Esophagus muscularis mucosa (tissue), 4 donors: ENCODE results near the gene EXOC3L1. TPM values are rescaled to one million over a fixed set of nuclear protein-coding genes. Genes with fewer than 3 reads are reported as not detected.

Source experiments
- DNase-seq: peaks from one replicate; pipeline ENCODE4 v3.0.0-alpha.2; 2017; ENCODE audit errors: extremely low spot score
- H3K27ac ChIP-seq, 4 donors: fragments of 200-600 bp; sonication (generic); replicated peaks in 1 of 4; 1 replicate in 3 of 4; 2 replicates in 1 of 4; pipeline ENCODE4 v1.5.1; 2016 to 2019; ENCODE audit warnings: mild to moderate bottlenecking in 1 of 4
- H3K27me3 ChIP-seq, 4 donors: fragments of 200-600 bp; sonication (generic); one replicate each; pipeline versions ENCODE4 v1.5.1 to v1.6.0; 2016 to 2019
- H3K36me3 ChIP-seq, 4 donors: fragments of 200-600 bp; sonication (generic); one replicate each; pipeline ENCODE4 v1.5.1; 2016 to 2019
- H3K4me1 ChIP-seq, 4 donors: fragments of 200-600 bp; sonication (generic); one replicate each; pipeline ENCODE4 v1.5.1; 2016 to 2019
- H3K4me3 ChIP-seq, 4 donors: fragments of 200-600 bp; sonication (generic); 1 replicate in 2 of 4; 2 replicates in 2 of 4; pipeline ENCODE4 v1.5.1; 2016 to 2019; ENCODE audit warnings: mild to moderate bottlenecking in 4 of 4, moderate library complexity in 1 of 4
- H3K9me3 ChIP-seq, 4 donors: fragments of 200-600 bp; sonication (generic); 1 replicate in 3 of 4; 2 replicates in 1 of 4; pipeline ENCODE4 v1.5.1; 2016 to 2019
- CTCF ChIP-seq, 3 experiments: fragments of 200-600 bp in 2 of 3; fragments of 450-650 bp in 1 of 3; sonication (generic) in 2 of 3; IDR thresholded peaks; one replicate each; pipeline ENCODE4 v1.5.1; 2017 to 2019; ENCODE audit warnings: antibody characterized with exemption in 3 of 3, mild to moderate bottlenecking in 2 of 3, moderate library complexity in 1 of 3
- EP300 ChIP-seq: sonication (generic); formaldehyde crosslinking; IDR thresholded peaks from one replicate; pipeline ENCODE4 v1.6.1; 2017; ENCODE audit warnings: antibody characterized with exemption
- POLR2A ChIP-seq: fragments of 450-650 bp; IDR thresholded peaks from one replicate; pipeline ENCODE4 v1.6.1; 2017; ENCODE audit warnings: antibody characterized with exemption, moderate library complexity, mild to moderate bottlenecking, low read depth
- POLR2AphosphoS5 ChIP-seq, 2 donors: sonication (generic); formaldehyde crosslinking; IDR thresholded peaks; one replicate each; pipeline ENCODE4 v1.6.1; 2017; ENCODE audit warnings: antibody characterized with exemption in 2 of 2
- WGBS: methylation state at CpG from one replicate; pipeline ENCODE4 v1.1.5; 2018; 5-methylcytosine and 5-hydroxymethylcytosine counted together
- intact Hi-C: fragments of 100-400 bp; cut with DNase I; formaldehyde crosslinking; loops from one replicate; pipeline ENCODE4 v1.15.1; 2023
- total RNA-seq, 4 donors: library from RNA; depleted of rRNA; stranded (reverse); fragments of >200 nt; gene quantifications; one replicate each; pipeline versions ENCODE4 v1.1.0 to v1.2.1, GENCODE V29; 2016

The EXOC3L1 gene
- total RNA-seq, 4 donors from 2014 or later: 1.2 to 4.0 (median 2.1) TPM

- Histone ChIP-seq H3K9me3 (no peaks in the 10 kb centered on the region), H3K4me1 (peaks cover 45 to 47% (median 46%) of the 10 kb centered on the region in 4 donors), H3K36me3 (peaks cover 0 to 5% (median 4%) of the 10 kb centered on the region in 4 donors), H3K27ac (no peak overlapping the region), H3K4me3 (no peak overlapping the region), H3K27me3 (no peaks in the 10 kb centered on the region)
- WGBS: 88% methylated on average over 10 of the region's 15 CpGs
- TF ChIP-seq POLR2A: no peak
- TF ChIP-seq EP300: no peak
- TF ChIP-seq POLR2AphosphoS5 (IDR thresholded peaks at IDR 0.05): no peak
- no peak for TF ChIP-seq CTCF (IDR thresholded peaks at IDR 0.05)
- intact Hi-C loops: no loop called here
- DNase-seq: no peak
Observed at GRCh38 chr16:67188798-67189197, 1.1 kb downstream of the EXOC3L1 start.

- intact Hi-C loops: no loop called here
- Histone ChIP-seq H3K36me3 (peaks cover 0 to under 1% (median under 1%) of the 10 kb centered on the region in 4 donors), H3K4me1 (peaks cover 42 to 43% (median 42%) of the 10 kb centered on the region in 4 donors), H3K9me3 (no peaks in the 10 kb centered on the region), H3K27me3 (no peaks in the 10 kb centered on the region), H3K27ac (no peak overlapping the region), H3K4me3 (no peak overlapping the region)
- no peak for DNase-seq
- WGBS: 79% methylated on average over 2 of the region's 4 CpGs
- TF ChIP-seq POLR2AphosphoS5 (IDR thresholded peaks at IDR 0.05) (no peak), POLR2A (no peak), EP300 (no peak), CTCF (IDR thresholded peaks at IDR 0.05) (no peak)
Observed at GRCh38 chr16:67188323-67188722, 1.6 kb downstream of the EXOC3L1 start.

- H3K36me3 ChIP-seq: no peaks in the 10 kb centered on the region
- no peak overlapping the region for H3K27ac ChIP-seq
- WGBS: 90% methylated on average over 7 of the region's 26 CpGs
- H3K4me3 ChIP-seq: no peak overlapping the region
- H3K27me3 ChIP-seq: no peaks in the 10 kb centered on the region
- intact Hi-C loops: no loop called here
- TF ChIP-seq POLR2A: no peak
- TF ChIP-seq POLR2AphosphoS5 (IDR thresholded peaks at IDR 0.05): no peak
- no peak for TF ChIP-seq CTCF (IDR thresholded peaks at IDR 0.05)
- TF ChIP-seq EP300: no peak
- H3K4me1 ChIP-seq: peaks cover 38 to 43% (median 42%) of the 10 kb centered on the region in 4 donors
- no peaks in the 10 kb centered on the region for H3K9me3 ChIP-seq
- no peak for DNase-seq
Observed at GRCh38 chr16:67187175-67187890, 2.6 kb downstream of the EXOC3L1 start.

- WGBS: 50% methylated on average over 2 of the region's 5 CpGs
- Histone ChIP-seq H3K27ac (no peak overlapping the region), H3K9me3 (no peaks in the 10 kb centered on the region), H3K4me3 (no peak overlapping the region), H3K27me3 (no peaks in the 10 kb centered on the region), H3K36me3 (no peaks in the 10 kb centered on the region), H3K4me1 (peaks cover 36 to 47% (median 46%) of the 10 kb centered on the region in 4 donors)
- TF ChIP-seq POLR2A: no peak
- no peak for DNase-seq
- intact Hi-C loops: no loop called here
Observed at GRCh38 chr16:67186550-67186950, 3.4 kb downstream of the EXOC3L1 start.

GRCh38 chr16:67185651-67186134 lies 4.2 kb downstream of the EXOC3L1 start:
- Histone ChIP-seq H3K36me3 (no peaks in the 10 kb centered on the region), H3K9me3 (no peaks in the 10 kb centered on the region), H3K4me1 (peaks cover 27 to 49% (median 47%) of the 10 kb centered on the region in 4 donors), H3K4me3 (peak overlapping the region; percentile 10 to 92 (median 48)), H3K27me3 (no peaks in the 10 kb centered on the region), H3K27ac (peak overlapping the region in 1 of 4 donors; percentile 16)
- intact Hi-C loops: loop anchor here (2.0 kb wide), 2 partner anchors 27 to 207 kb away; partner anchors contain the start of genes FBXL8 and TRADD
- 9% methylated on average over 12 of the region's 12 CpGs for WGBS
- no peak for DNase-seq
- TF ChIP-seq POLR2AphosphoS5 (IDR thresholded peaks at IDR 0.05): no peak
- TF ChIP-seq CTCF (IDR thresholded peaks at IDR 0.05): no peak
- TF ChIP-seq EP300: no peak
- no peak for TF ChIP-seq POLR2A
